Activated T-cell treated with anti-CD3 and anti-CD28 coated beads, Interleukin-2, amount 50 U/mL, for 48 hours (primary cell): ENCODE measurements around the gene ZCWPW2.
A peak's percentile ranks its signal among the peaks of the same experiment; 100 is the strongest.

ENCODE experiments used
- DNase-seq, 2 experiments: peaks; one replicate each; pipeline ENCODE4 v3.0.0-alpha.2; 2020

Gene ZCWPW2

DNA sequence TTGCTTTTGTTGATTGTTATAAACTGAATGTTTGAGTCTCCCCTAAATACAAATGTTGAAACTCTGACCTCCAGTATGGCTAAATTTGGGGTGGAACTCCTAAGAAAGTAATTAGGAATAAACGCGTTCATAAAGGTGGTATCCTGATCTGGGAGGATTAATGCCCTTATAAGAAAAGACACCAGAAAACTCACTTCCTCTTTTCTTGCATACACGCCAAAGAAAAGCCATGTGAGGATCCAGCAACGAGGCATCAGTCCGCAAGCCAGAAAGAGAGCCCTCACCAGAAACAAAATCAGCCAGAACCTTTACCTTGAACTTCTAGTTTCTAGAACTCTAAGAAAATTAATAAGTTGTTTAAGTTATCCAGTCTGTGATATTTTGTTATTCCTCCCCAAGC is 37.5 kb downstream of the ZCWPW2 start:
- DNase-seq = no peak

DNA sequence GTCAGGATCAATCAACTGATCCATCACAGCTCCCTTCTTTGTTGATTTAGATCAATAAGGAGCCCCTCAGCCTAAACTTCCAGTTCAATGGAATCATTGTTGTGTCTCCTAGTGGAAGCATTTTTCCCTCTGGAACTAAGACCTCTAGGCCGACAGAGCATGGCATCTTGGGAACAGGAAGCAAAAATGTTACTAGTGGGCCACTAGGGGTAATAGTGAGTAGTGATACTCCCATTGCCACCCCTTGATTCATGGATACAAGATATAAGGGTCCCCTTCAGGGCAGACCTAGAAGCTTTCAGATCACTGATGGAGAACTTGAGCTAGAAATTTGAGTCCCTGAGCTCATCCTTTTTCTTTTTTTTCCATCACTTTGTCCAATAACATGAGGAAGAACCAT is 40.5 kb downstream of the ZCWPW2 start:
- DNase-seq = no peak

DNA sequence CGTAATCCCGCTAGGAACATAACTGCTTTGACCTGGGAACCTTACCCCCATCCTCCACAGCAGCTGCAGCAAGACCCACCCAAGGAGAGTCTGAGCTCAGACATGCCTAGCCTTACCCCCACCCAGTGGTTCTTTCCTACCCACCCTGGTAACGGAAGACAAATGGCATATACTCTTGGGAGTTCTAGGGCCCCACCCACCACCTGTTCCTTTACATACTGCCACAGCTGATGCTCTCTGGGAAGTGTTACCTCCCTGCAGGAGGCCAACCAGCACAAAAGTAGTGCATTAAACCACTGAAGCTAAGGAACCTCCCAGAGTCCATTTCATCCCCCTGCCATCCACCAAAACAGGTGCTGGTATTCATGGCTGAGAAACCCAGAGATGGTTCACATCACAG is 50.7 kb downstream of the ZCWPW2 start:
- DNase-seq = no peak

DNA sequence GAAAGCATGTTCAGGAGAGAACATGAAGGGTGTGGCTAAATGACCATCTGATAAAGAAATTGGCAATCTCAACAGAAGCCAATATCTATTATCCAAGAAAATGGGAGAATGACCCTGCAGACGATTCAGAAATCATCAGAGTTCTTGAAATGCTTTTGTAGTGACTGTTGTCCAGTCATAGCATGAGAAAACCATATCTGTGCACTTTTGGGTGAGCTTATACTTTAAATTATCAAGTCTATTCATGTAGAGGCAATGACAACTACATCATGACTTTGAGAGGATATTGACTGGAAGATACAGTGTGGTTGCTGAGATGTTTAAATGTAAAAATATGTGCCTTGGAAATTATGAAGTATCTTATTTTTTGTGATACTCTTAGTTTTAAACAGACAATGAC is 57.7 kb downstream of the ZCWPW2 start:
- no peak for DNase-seq

DNA sequence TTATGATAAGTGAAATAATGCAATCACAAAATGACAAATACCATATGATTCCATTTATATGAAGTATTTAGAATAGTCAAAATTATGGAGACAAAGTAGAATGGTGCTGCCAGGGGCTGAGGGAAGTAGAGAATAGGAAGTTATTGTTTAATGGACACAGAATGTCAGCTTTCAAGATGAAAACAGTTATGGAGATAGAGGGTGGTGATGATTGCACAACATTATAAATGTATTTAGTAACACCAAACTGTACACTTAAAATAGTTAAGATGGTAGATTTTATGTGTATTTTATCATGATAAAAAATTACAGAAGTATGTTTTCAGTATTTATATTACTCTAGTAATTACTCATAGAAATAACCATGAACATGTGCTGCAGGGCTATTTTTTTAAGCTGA is 100.9 kb downstream of the ZCWPW2 start:
- no peak for DNase-seq

DNA sequence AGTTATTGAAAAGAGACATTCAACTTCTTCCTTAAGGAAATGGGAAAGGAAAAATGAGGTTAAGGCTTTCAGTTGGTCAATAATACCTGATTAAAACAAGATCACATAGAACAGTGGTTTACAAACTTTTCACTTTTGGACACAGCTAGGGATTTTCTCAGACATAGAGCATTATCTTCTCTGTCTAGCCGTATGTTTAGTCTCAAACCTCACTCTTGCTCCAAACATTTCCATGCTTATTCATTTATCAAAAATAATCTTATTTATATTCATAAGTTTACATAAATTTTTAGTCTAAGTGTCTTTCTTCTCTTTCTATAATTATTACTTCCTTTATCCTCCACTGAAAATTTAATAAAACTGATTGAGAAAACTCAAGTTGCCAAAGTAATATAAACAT is 114.3 kb downstream of the ZCWPW2 start:
- DNase-seq = no peak

DNA sequence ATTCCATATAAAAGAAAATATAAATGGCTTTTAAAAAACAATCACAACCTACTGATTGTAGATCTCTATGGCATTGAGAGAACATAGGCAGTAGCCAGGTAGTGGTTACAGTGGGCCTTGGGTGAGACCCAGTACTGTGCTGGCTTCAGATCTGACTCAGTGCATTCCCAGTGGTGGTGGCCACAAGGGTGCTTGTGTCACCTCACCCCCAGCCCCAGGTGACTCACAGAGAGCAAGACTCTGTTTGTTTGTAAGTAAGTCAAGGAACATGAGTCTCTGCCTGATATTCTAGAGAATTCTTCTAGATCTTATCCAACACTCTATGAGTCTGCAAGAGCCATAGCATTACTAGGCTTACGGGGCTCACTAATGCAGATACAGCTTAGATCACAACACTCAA is 118.9 kb downstream of the ZCWPW2 start:
- DNase-seq = peak in 1 of 2 experiments; percentile 15

DNA sequence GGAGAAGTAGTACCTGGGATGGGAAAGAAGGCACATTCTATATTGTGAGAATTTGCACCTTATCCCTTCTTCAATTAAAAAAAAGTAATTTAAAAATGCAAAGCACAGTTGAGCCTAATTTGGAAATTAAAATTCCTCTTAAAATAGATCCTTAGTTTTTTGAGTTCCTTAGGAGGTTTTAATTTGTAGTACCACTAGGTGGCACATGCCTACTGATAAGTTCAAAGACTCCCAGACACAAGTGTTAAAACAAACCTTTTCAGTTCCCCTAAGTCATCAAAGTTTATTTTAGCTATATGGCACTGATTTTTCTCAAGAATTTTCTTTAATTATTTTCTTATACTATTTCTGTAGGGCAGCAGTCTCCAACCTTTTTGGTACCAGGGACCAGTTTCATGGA is 127.7 kb downstream of the ZCWPW2 start:
- DNase-seq = no peak

DNA sequence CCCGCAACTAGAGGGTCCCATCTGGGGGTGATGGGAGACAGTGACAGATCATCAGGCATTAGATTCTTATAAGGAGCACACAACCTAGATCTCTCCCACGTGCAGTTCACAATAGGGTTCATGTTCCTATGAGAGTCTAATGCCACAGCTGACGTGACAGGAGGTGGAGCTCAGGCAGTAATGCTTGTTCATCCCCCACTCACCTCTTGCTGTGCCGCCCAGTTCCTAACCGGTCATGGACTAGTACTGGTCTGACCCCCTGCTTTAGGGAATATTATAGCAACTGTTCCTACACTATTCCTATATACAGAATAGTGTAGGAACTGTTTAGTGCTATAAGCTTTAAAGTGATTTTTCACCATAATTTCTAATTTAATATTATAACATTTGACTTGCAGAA is 128.2 kb downstream of the ZCWPW2 start:
- DNase-seq = no peak

DNA sequence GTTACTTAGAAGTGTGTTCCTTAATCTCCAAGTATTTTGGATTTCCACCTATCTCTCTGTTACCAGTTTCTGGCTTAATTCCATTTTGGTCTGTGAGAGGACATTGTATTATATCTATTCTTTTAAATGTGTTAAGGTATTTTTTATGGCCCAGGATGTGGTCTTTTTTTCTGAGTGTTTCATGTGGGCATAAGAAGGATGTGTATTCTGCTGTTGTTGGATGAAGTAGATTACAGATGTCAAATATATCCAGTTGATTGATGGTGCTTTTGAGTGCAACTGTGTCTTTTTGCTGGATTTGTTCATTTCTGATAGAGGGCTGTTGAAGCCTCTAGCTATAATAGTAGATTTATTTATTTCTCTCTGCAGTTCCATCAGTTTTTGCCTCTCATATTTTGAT is 136.6 kb downstream of the ZCWPW2 start:
- no peak for DNase-seq

DNA sequence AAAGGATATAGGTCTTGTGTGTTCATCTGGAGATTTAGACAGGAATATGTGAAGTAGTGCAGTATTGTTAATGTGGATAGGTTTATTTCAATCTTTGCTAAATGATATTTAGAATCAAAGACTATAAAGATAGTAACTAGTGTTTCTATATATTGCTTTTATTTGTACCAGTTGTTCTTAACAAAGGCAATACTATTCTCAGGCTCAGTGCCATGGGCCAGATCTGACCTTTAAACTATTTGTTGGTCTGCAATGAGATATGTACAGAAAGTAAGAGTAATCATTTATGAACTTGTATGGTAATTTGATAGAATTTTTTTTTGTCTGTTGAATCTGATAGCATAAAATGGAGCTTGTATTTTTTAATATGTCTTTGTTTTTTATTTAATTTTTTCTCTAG is 146.8 kb downstream of the ZCWPW2 start:
- DNase-seq = no peak

DNA sequence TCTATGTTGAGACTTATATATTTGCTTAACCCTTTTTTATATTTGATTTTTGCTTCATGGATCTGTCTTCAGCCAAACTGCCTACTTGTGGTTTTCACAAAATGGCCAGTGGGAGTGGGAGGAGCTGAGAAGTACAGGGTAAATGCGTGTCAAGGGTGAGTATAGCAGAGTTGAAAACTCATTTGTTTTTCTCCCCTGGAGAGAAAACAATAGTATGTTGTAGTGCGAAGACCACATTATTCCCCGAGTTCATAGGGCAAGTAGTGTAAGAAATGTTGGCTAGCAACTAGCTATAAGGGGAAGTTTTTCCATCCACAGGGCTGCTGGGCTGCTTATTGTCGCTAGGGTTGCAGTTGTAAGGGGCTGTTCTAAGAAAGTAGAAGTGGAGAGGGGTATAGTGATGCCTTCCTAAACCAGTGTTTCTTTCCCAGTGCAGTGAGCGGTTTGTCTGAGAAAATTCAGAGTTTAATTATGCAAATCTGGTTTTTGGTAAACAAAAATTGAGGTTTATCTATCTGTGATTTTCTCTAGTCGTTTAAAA is 153.9 kb downstream of the ZCWPW2 start:
- no peak for DNase-seq

DNA sequence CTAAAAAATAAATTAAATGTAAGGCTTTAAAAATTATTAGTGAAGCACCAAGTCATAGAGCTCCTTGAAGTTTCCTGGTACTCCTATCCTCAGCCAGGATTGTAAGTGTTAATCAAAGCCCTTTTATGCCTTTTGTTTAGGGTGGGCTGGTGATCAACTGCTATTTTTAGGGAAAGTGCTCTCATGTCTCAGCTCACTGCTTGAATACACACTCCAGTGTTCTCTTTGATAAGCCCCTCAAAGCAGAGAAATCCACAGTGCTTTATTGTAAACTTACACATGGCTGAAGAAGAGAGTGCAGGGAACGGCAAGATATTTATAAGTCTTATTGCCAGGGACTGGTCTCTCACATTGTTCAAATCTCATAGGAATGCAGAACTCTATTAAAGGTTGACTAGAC is 156.5 kb downstream of the ZCWPW2 start:
- no peak for DNase-seq

DNA sequence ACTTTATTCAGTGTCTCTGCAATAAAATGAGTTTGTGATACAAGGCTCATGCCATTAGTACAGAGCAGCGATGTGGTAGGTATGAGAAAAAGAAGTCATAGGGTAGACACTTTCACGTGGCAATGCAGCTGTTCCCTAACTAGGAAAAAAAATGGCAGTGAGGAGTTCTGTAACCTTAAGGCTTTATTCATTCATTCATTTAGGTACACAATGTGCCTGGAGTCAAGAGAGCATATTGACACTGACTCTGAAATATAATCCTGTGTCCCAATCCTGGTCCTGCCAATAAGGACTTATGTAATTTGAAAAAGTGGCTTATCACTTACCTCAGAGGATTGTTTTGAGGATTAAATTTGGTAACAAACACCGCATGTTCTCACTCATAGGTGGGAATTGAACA is 173.1 kb downstream of the ZCWPW2 start:
- no peak for DNase-seq

DNA sequence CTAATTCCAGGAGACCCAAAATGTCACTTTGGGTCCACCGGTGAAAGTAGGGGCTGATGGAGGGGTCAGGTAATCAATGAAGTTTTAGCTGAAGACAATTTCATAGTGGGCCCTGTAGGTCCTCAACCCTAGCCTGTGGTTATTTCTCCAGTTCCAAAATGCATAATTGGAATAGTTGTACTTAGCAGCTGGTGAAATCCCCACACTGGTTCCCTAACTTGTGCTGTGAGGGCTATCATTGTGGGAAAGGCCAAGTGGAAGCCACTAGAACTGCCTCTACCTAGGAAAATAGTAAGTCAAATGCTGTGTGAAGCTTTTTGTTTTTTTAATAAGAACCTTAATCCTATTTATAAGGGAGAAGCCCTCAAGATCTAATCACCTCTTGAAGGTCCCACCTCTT is 193.8 kb downstream of the ZCWPW2 start:
- no peak for DNase-seq

DNA sequence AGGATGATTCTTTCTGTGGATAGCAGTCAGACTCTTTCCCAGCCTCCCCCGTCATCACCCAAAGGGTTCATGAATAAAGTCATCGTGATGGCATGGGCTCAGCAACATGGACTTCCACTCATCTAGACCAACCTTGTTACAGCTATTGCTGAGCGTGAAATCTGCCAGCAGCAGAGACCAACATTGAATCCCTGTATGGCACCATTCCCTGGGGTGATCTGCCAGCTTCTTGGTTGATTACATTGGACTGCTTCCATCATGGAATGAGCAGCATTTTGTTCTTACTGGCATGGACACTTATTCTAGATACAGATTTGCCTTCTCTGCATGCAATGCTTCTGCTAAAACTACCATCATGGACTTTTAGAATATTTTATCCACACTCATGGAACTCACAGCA is 195.7 kb downstream of the ZCWPW2 start:
- DNase-seq = no peak

DNA sequence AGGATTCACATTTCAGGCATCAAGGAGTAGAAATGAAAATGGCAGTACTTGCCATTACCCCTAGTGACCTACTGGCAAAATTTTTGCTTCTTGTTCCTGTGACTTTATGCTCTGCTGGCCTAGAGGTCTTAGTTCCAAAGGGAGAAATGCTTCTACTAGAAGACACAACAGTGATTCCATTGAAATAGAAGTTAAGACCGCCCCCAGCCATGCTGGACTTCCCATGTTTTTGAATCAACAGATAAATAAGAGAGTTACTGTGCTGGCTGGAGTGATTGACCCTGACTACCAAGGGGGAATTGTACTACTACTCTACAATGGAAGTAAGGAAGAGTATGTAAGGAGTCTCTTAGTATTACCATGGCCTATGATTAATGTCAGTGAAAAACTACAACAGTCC is 196.3 kb downstream of the ZCWPW2 start:
- no peak for DNase-seq

DNA sequence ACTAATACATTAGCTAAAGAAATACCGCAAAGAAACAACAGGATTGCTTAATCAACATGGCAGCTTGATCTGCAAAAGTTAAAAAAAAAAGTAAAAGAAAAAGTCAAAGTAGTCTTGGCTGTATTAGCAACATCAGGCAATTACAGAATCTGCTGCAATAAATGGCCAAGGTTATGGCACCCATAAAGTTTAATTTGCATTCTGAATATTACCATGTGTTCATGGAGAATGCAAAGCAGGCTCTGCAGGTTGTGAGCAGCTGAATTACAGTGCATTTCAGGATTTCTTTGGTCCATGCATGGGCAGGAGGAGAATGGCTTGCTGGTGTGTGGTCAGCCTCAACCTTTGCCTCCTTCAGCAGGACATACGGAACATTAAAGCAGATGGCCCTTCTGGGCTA is 199.2 kb downstream of the ZCWPW2 start:
- DNase-seq = no peak

DNA sequence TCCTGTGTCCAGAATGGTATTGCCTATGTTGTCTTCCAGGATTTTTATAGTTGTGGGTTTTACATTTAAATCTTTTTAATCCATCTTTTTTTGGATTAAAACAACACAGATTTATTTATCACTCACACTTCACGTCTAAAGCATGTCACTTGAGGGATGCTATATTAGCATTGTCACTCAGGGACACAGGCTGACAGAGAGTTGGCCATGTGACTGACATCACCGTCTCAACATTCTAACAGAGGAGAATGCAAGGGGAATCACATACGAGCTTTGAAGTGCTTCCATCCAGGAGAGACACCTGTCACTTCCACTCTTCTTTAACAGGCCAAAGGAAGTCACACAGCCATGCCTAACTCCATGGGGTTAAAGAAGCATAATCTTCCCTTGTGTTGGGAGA is 204.7 kb downstream of the ZCWPW2 start:
- DNase-seq = no peak

DNA sequence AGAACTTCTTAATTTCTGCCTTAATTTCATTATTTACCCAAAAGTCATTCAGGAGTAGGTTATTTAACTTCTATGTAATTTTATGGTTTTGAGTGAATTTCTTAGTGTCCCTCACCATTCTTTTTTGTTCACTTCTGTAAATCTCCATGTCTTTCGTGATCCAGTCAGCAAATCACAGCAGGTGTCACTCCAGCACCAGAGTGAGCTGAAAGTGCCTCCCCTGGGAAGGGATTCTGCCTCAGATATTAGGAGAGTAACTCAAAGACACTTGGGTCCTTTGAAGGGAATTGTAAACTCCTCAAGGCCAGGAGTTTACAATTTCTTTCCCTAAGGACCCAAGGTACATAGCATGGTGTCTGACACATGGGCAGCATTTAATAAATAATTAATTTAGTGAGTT is 207.7 kb downstream of the ZCWPW2 start:
- DNase-seq = no peak

DNA sequence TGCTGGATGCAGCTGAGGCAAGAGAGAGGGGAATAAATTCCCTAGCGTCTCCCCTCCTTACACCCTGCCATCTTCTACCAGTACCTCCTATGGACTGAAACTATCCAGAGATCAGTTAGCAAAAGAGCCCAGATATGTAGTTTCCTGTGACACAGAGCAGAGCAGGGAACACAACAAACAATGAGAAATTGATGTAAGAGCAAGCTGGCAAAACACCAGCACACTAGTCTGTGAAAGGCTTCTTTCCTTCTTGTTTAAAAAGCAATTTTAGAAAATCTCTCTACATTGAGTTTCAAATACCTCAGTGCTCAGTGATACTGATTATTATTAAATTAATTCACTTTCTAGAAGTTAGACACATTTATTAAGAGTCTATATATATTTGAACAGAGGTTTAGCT is 215.7 kb downstream of the ZCWPW2 start:
- DNase-seq = no peak

DNA sequence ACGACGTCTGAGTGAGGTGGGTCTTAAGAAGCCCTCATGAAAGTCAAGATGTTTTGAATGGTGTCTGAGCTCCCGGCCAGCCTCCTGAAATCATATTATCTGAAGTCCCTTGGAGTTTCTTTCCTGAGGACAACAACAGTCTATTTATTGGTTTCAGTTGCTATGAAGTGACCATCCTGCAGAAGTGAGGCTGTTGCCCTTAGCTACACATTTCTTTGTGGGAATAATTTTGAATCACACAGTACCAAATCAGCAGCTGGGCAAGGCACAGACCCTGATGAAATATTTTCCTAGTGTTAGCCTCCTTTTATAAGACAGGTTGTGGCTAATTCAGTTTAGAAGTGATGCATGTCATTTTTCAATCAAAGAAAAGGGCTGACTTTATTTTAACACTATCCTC is 220.8 kb downstream of the ZCWPW2 start:
- no peak for DNase-seq

DNA sequence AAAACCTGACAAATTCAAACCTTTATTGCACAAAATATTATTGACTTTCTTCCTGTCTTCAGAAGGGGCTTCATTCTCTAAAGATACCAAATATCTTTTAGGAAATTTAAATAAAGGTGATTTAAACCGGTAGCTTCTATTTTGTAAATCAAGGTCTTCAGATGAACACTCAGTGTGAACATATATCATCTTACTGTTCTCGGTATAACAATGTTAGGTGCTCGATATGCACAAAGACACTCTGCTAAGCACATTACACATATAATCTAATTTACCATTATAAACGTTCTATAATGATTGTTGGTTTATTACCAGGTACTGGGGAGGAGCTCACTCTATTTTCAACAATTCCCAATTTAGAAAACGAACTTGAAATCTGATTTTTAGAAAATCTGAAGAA is 225.5 kb downstream of the ZCWPW2 start:
- no peak for DNase-seq

DNA sequence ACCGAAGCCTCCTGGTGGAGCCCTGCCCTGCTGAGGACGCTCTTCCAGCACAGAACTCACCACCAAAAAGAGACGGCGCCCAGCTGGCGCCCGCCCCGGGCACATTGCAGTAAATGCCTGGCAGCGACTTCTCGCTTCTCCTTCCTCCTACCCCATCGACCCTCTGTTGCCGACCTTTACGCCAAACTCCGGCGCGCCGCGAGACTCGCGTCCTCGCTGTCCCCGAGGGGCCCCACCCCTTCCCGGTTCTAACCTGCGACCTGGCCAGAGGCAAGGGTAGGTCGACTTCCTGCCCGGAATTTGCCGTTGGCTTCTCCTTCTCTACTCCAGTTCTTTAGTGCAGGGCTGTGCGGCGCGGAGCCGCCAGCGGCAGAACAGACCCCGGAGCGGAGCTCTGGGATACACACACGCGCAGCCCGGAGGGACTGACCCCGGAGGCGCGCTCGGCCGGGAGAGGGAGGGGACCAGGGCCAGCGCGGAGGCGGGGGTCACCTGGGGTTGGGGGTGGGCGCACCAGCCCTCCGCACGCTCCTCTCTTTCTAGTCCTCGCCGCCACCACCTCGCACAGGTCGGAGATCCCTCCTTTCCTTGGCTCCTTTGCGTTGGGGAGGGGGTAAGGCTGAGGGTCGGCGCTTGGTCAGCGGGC is 226.7 kb downstream of the ZCWPW2 start:
- no peak for DNase-seq
